Measurements from ENCODE around the gene RSPO3. TPM values are rescaled to one million over a fixed set of nuclear protein-coding genes. Genes with fewer than 3 reads are reported as not detected.

RSPO3 gene
- total and polyA plus RNA-seq, 9 of the 15 experiments (the other 6 are each of a cell fraction or from before 2014, with no cell fraction given), result not detected

GRCh38 chr6:127195833-127196232 is 77.4 kb downstream of the RSPO3 start (continued):
- TF ChIP-seq KDM5B (IDR thresholded peaks at IDR 0.05; ENCODE audit: insufficient replicate concordance, low read depth, low read length) (no peak), TRIM24 (IDR thresholded peaks at IDR 0.05) (no peak), TSC22D4 (tag; IDR thresholded peaks at IDR 0.05) (no peak), YY1 (IDR thresholded peaks at IDR 0.05; ENCODE audit: borderline replicate concordance in 1 of 3, control insufficient read depth in 1 of 3, extremely low read depth in 1 of 3, insufficient read depth in 3 of 3, insufficient read length in 1 of 3, insufficient replicate concordance in 2 of 3, low read depth in 1 of 3, low read length in 2 of 3) (no peak), SIN3B (IDR thresholded peaks at IDR 0.05; ENCODE audit: low read depth) (no peak), ESRRB (CRISPR knock-in tag; IDR thresholded peaks at IDR 0.05; ENCODE audit: borderline replicate concordance) (no peak), ZNF695 (CRISPR knock-in tag; IDR thresholded peaks at IDR 0.05) (no peak)

- in situ Hi-C loops (cut with MboI), result no loop called here
Measured at GRCh38 chr6:127198549-127198948, 80.1 kb downstream of the RSPO3 start.

More at GRCh38 chr6:127198549-127198948, 80.1 kb downstream of the RSPO3 start:
- POLR2A ChIA-PET, result no interaction called here
- WGBS (ENCODE audit: insufficient coverage, low coverage, missing lambda C conversion rate), result 0% methylated on average over 5 of the region's 5 CpGs
- no peak overlapping the region for H3K4me2 ChIP-seq (ENCODE audit: insufficient read depth, low read length)
- DNase-seq (ENCODE audit: extremely low read depth in 1 of 4, low spot score in 3 of 4), result no peak
- no peak overlapping the region for H2AFZ ChIP-seq (ENCODE audit: low read depth, low read length)
- no peak overlapping the region for H3K27ac ChIP-seq (ENCODE audit: extremely low read depth, low read depth, low read length)
- CTCF ChIA-PET (ENCODE audit: low intra/inter-chr PET ratio), result no interaction called here
- no peaks in the 10 kb centered on the region for H3K9me1 ChIP-seq (ENCODE audit: control insufficient read depth, insufficient read depth, low read length)
- FAIRE-seq, result no peak
- no peaks in the 10 kb centered on the region for H3K4me1 ChIP-seq (replicated peaks in 1 of 2; ENCODE audit: control insufficient read depth in 2 of 2, insufficient read depth in 2 of 2, low read length in 2 of 2)
- no peak for ATAC-seq
- H3K27me3 ChIP-seq (ENCODE audit: control insufficient read depth in 2 of 2, insufficient read depth in 2 of 2, low read length in 2 of 2), result no peaks in the 10 kb centered on the region
- H3K79me2 ChIP-seq (ENCODE audit: control insufficient read depth, insufficient read depth, low read length), result no peaks in the 10 kb centered on the region
- H3K4me3 ChIP-seq, result no peak overlapping the region
- H3K9me3 ChIP-seq (replicated peaks; ENCODE audit: control insufficient read depth, insufficient read depth, low read depth, low read length), result no peaks in the 10 kb centered on the region
- intact Hi-C loops (cut with micrococcal nuclease), result loop anchor here (10.0 kb wide), 1 partner anchor 1204 kb away; no protein-coding TSS in a partner anchor
- BruUV-seq (replicated peaks), result no TSS peak
- no peaks in the 10 kb centered on the region for H4K20me1 ChIP-seq (replicated peaks; ENCODE audit: control insufficient read depth, insufficient read depth, low read length)
- H3K9ac ChIP-seq (ENCODE audit: insufficient read depth in 1 of 2, low read depth in 2 of 2, low read length in 2 of 2), result no peak overlapping the region
- TF ChIP-seq ADNP (tag; IDR thresholded peaks at IDR 0.05), result no peak
- no peak for TF ChIP-seq TCF15 (CRISPR knock-in tag; IDR thresholded peaks at IDR 0.05)
- no peak for TF ChIP-seq ZNF143 (CRISPR knock-in tag; IDR thresholded peaks at IDR 0.05)
- TF ChIP-seq SIX5 (IDR thresholded peaks at IDR 0.05; ENCODE audit: borderline replicate concordance in 1 of 2, insufficient read depth in 1 of 2, low read depth in 1 of 2, low read length in 2 of 2), result no peak
- TF ChIP-seq KAT8 (IDR thresholded peaks at IDR 0.05; ENCODE audit: low read depth), result no peak
- no peak for TF ChIP-seq NFE2L1 (tag; IDR thresholded peaks at IDR 0.05; ENCODE audit: borderline replicate concordance, low read depth)
- no peak for TF ChIP-seq CBX5 (IDR thresholded peaks at IDR 0.05; ENCODE audit: borderline replicate concordance, low read depth)
- no peak for TF ChIP-seq PHB (CRISPR knock-in tag; IDR thresholded peaks at IDR 0.05)
- no peak for TF ChIP-seq NR2C2 (CRISPR knock-in tag; IDR thresholded peaks at IDR 0.05)
- no peak for TF ChIP-seq NR2C2 (tag; IDR thresholded peaks at IDR 0.05)
- TF ChIP-seq ZC3H11A (IDR thresholded peaks at IDR 0.05; ENCODE audit: low read depth, low read length), result no peak
- TF ChIP-seq DDX20 (tag; IDR thresholded peaks at IDR 0.05; ENCODE audit: low read depth), result no peak
- TF ChIP-seq SRF (CRISPR knock-in tag; IDR thresholded peaks at IDR 0.05), result no peak
- H3K36me3 ChIP-seq (ENCODE audit: control insufficient read depth, insufficient read depth, low read length), result no peaks in the 10 kb centered on the region

Data from K562 (cell line).